C4-2B (cell line): Measurements from ENCODE around the gene LPCAT4.
"Not testable (repeated sequence)": the region's sequence is repeated elsewhere in the genome, so short reads cannot be mapped to it uniquely, and the experiment has no call there.

Experiments
- CTCF ChIP-seq: fragments of 450-650 bp; conservative IDR thresholded peaks from 2 replicates; pipeline ENCODE4 v1.5.1; 2017; ENCODE audit warnings: mild to moderate bottlenecking
- ZFX ChIP-seq: fragments of 450-650 bp; IDR thresholded peaks from 2 replicates; pipeline ENCODE4 v1.6.1; 2017

DNA sequence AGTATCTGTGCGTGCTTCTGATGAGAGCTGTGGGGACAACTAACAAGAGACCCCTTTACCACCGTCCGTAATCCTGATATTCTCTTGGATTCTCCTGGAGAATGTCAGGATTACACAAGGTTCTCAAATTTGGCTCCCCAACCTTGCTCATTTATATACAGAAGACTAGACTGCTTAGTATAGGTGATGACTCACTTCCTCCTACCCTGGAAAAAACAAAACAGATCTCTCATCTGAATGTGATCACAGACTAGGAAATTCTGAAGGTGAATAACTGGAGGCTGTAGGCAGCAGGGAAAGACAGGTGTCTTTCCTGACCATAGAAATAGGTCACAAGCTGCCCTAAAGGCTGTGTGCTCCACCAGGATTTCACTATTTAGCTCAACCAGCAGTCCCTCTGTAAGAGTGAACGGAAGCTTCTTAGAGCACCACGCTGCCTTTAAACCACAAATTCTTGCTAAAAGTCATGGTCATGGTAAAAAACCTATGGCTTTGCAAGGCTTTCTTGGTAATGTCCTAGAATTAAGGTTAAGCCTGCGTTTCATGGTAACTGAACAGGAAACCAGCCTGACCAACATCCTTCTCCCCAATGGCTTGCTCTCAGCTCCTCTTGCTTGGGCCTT is 30.8 kb upstream of the LPCAT4 start:
- TF ChIP-seq CTCF, ZFX: not testable (repeated sequence)
